IPS DF 4.7 (cell line): ENCODE measurements around the gene GPR3.
"Not testable (repeated sequence)": the region's sequence is repeated elsewhere in the genome, so short reads cannot be mapped to it uniquely, and the experiment has no call there.

Source experiments
- DNase-seq: peaks from one replicate; pipeline ENCODE4 v3.0.0-alpha.2; 2013; ENCODE audit warnings: low spot score; ENCODE audit errors: extremely low read depth

The GPR3 gene

GRCh38 chr1:27379564-27380122, 12.8 kb upstream of the GPR3 start:
- DNase-seq: no peak

DNA sequence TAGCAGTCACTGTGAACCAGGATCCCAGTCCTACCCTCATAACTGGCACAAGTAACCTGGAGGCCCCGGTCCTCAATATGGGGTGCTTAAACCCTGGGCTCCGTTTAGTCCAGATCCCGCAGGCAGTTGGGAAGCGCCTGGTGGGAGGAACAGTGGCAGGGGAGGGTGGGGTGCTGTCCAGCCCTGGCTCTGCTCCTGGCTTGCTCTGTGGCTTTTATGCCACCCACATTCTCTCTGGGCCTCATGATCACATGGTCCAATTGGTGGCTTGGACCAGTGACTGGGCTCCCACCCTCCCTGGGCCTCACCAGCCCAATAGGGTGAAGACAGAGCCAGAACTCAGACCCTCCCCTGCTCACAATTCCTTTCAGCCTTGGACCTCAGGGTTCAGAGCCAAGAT, 12.2 kb upstream of the GPR3 start:
- no peak for DNase-seq

GRCh38 chr1:27380766-27381733, 11.4 kb upstream of the GPR3 start:
- DNase-seq: no peak

GRCh38 chr1:27381969-27382762, 10.3 kb upstream of the GPR3 start:
- no peak for DNase-seq

DNA sequence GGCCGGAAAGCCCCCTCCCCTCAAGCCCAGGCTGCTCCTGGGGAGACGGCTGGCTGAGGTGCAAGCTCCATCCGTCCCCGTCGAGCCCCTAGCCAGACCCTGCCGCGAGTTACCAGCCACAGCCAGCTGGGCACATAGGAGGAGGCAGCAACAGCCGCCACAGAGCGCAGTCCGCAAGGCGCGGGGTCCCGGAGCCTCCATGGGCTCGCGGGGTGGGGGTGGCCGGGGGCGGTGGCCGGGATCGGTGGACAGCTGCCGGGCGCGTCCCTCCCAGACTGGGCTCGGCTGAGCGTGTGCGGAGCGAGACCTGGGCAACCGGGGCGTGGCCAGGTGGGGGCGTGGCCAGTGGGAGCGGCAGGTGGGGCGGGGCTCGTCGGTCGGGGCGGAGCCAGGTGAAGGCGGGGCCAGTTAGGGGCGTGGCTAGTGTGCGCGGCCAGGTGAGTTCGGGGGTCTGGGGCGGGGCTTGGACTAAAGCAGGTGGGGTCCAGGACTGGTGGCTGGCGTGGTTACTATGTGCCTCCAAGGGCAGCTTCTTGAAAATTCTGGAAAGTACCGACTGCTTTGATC, 9.3 kb upstream of the GPR3 start, which contains the start of gene CD164L2:
CD164L2 (minus strand) TSS at position 295 of the 567 bp plus-strand sequence; CDS start at position 201, 94 bp downstream.
- no peak for DNase-seq

DNA sequence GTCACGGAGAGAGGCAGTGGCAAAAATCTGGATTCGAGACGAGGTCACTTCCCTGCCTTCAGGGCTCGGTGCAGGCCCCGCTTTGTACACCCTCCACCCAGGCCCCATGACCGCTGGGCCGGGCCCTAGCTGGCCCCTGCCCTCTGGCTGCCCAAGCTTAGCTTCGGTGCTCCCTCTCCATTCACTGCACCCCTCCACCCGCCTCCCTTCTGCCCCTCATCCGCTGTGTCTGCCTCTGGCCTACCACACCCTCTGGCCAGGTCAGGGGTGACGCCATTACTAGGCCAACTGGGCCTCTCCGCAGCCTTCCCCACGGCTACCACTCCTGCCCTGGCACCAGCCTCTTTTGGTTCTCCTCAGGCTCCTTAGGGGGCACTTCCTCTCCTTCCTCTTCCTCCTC, 8.8 kb upstream of the GPR3 start:
- DNase-seq: no peak

DNA sequence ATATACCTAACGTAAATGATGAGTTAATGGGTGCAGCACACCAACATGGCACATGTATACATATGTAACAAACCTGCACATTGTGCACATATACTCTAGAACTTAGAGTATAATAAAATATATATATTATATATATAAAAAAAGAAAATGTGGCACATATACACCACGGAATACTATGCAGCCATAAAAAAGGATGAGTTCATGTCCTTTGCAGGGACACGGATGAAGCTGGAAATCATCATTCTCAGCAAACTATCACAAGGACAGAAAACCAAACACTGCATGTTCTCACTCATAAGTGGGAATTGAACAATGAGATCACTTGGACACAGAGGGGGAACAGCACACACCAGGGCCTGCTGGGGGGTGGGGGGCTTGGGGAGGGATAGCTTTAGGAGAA, 7.6 kb upstream of the GPR3 start:
- not testable (repeated sequence) for DNase-seq

DNA sequence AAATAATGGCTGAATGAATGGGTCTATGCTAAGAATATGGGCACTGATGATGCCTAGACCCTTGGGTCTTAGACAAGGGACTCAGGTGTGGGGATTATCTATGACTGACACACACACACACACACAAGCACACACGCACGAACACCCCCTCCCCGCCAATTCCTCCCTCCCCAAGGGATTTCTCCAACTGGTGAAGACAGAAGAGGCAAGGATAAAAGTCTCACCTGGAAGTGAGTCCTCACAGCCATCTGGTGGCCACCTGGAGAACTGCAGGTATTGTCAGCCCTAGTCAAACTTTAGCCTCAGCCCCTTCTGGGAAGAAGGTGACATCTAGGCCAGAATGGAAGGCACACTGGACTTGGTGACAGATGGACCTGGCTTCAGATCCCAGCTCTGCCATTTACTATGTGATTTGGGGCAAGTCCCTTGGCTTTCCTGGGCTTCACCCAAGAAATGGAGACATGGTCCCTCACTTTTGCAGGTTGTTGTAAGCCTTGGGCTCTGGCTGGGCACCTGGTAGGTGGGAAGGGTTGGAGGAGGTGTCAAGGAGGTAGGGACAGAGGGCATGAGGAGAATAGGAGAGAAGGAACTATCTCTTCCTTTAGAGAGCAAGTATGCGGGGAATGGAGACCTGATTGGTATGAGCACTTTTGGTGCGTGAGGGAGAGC, 4.0 kb upstream of the GPR3 start:
- DNase-seq: no peak

- no peak for DNase-seq
Measured at GRCh38 chr1:27391511-27392095, 819 bp upstream of the GPR3 start.

DNA sequence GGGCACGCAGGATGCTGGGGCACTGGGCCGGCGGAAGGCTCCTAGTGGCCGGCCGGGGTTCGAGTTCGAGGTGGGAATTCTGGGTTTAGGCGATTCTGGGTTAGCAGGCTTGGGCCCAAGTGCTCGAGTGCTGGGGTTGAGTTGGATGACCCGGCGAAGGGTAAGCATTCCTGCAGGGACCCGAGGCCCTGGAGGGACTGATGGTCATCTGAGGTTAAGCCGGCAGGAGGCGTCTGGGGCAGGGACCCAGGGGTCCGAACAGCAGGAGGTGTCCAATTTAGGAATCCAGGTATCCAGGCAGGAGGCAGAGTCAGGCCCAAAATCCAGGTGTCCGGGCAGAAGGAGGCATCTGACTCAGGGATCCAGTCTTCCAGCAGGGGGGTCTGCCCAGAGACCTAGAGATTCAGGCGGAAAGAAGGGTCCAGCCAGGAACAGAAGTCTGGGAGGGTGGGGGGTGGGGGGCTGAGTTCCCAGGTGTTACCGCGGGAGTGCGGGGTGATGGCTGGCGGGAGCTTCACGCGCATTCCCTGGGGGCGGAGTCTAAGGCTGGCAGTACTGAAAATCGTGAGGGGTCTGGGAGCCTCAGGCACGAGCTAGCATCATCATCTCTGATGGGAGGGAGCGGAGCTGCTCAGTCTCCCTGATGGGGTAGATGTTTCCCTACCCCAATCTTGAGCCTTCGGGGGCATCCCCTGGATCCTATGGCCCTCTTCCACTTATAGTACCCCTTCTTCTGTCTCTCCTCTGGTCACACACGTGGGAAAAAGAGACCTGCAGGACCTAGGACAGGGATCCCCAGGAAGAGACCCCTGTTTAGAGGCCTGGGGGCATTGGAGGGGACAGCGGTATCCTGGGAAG, 585 bp downstream of the GPR3 start:
- no peak for DNase-seq

- no peak for DNase-seq
Measured at GRCh38 chr1:27393641-27394281, 1.3 kb downstream of the GPR3 start.

DNA sequence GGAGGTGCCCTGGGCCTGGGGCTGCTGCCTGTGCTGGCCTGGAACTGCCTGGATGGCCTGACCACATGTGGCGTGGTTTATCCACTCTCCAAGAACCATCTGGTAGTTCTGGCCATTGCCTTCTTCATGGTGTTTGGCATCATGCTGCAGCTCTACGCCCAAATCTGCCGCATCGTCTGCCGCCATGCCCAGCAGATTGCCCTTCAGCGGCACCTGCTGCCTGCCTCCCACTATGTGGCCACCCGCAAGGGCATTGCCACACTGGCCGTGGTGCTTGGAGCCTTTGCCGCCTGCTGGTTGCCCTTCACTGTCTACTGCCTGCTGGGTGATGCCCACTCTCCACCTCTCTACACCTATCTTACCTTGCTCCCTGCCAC, 1.8 kb downstream of the GPR3 start:
- no peak for DNase-seq

- no peak for DNase-seq
Measured at GRCh38 chr1:27394925-27395324, 2.5 kb downstream of the GPR3 start.

GRCh38 chr1:27395441-27396195, 3.2 kb downstream of the GPR3 start:
- no peak for DNase-seq

DNA sequence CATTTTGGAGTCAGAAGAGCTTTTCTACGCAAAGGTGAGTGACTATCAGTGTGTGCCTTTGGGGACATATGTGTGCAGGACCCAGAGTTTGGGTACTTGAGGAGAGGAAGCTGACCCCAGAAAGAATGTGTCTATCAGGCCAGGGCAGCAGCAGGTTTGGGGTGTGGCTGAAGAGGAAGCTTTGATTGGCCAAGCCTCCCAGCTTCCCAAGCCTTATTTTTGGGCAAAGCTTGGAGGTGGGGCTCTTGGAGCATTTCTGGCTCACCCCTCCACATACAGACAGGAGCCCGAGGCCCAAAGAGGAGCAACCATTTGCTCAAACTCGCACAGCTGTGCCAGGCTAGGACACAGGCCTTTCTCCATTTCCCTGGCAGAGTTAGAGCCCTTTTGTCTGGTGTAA, 4.7 kb downstream of the GPR3 start:
- no peak for DNase-seq

GRCh38 chr1:27397749-27398148, 5.3 kb downstream of the GPR3 start:
- DNase-seq: no peak

DNA sequence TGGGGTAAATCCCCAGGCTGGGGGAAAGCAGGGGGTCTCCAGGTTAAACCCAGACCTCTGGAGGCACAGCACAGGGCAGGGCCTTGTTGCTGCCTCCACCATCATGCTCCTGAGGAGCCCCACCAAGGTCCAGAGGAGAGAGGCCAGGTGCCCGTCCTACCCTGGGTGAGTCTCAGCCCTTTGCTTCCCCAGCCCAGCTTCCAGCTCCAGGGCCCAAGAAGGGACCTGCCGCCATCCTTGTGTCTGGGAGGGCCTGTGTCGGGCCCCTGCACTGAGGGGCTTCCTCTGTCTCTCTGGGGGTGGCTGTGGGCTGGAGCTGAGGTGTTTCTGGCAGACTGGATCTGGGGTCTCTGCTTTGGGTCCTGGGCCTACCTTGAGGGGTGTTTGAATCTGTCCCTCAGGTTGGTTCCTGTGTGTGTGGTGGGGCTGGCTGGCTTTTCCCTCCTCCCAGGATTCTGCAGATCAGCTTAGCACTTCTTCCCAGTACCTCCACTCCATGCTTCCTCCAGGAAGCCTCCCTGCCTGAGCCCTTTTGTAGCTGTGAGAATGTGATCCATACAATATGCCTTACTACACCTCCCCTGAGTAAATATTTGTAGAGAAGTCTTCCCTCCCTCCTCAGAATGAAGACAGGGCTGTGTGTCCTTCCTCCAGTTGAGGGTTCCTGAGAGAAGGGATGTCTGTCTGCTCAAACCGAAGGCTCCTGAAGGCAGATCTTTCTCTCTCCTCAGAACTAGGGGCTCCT, 6.2 kb downstream of the GPR3 start:
- DNase-seq: no peak
